HCT116 (cell line): Measurements from ENCODE around the gene MAST4. TPM values are rescaled to one million over a fixed set of nuclear protein-coding genes. Genes with fewer than 3 reads are reported as not detected.

Source experiments
- ATAC-seq: fragments of 200-7000 bp; cut with Tn5 transposase; 2 replicates; pipeline ENCODE4 v1.9.1; 2020; ENCODE audit warnings: mild to moderate bottlenecking, moderate library complexity
- BruUV-seq: library from RNA; stranded (reverse); fragments of 400-500 nt; replicated peaks from 2 replicates; lab custom pipeline; 2021; lab: Mats Ljungman, UMichigan
- CTCF ChIA-PET: fragments of 300-600 bp; sonication (Branson Sonifier 250); formaldehyde crosslinking; loops from one replicate; lab custom pipeline; 2021; ENCODE audit warnings: antibody characterized with exemption; lab: Charles Lee
- POLR2A ChIA-PET: fragments of 300-600, 350-600 bp; sonication (Branson Sonifier 250); formaldehyde crosslinking; loops from one replicate; lab custom pipeline; 2021; ENCODE audit warnings: antibody characterized with exemption; lab: Charles Lee
- RAD21 ChIA-PET, 2 experiments: fragments of 300-600 bp; sonication (Branson Sonifier 250); formaldehyde crosslinking; loops; one replicate each; lab custom pipeline; 2023; ENCODE audit warnings: low total read pairs in 2 of 2; ENCODE audit not compliant: uncharacterized antibody in 2 of 2, unreplicated experiment in 2 of 2, low non-redundant PET in 1 of 2; lab: Charles Lee
- DNase-seq: peaks from one replicate; pipeline ENCODE4 v3.0.0-alpha.2; 2010; ENCODE audit warnings: low read depth, low spot score
- H2AFZ ChIP-seq: fragments of 200-600 bp; shearing (Covaris generic), sonication (generic); 2 replicates; pipeline ENCODE4 v1.6.1; 2017; ENCODE audit warnings: low read depth, mixed run types, mixed read lengths, antibody characterized with exemption, low read length; ENCODE audit not compliant: poor library complexity, severe bottlenecking
- H3K27ac ChIP-seq: 2 replicates; pipeline ENCODE4 v1.5.1; 2012; ENCODE audit warnings: low read depth, low read length
- H3K27me3 ChIP-seq: fragments of 200-600 bp; sonication (generic); 2 replicates; pipeline ENCODE4 v1.6.1; 2016; ENCODE audit warnings: mixed run types, low read length, mixed read lengths; ENCODE audit not compliant: insufficient read depth
- H3K36me3 ChIP-seq, 2 experiments: fragments of 200-500 bp in 1 of 2; fragments of 200-600 bp in 1 of 2; sonication (Bioruptor generic) in 1 of 2; sonication (generic) in 1 of 2; 2 replicates each; pipeline versions ENCODE4 v1.5.1 to v1.6.1; 2014 to 2016; ENCODE audit warnings: low read length in 2 of 2, inconsistent platforms in 1 of 2, mixed read lengths in 1 of 2, mixed run types in 1 of 2; ENCODE audit not compliant: insufficient read depth in 2 of 2, control insufficient read depth in 1 of 2
- H3K4me1 ChIP-seq, 2 experiments: fragments of 200-600 bp in 1 of 2; sonication (generic) in 1 of 2; 2 replicates each; pipeline versions ENCODE4 v1.5.1 to v1.6.1; 2012 to 2017; ENCODE audit warnings: low read length in 2 of 2, inconsistent platforms in 1 of 2, mild to moderate bottlenecking in 1 of 2, mixed read lengths in 1 of 2, mixed run types in 1 of 2, moderate library complexity in 1 of 2; ENCODE audit not compliant: insufficient read depth in 2 of 2, control insufficient read depth in 1 of 2
- H3K4me2 ChIP-seq: fragments of 200-600 bp; sonication (generic); 2 replicates; pipeline ENCODE4 v1.6.1; 2017; ENCODE audit warnings: mixed run types, low read length, mixed read lengths
- H3K4me3 ChIP-seq, 2 experiments: fragments of 200-600 bp in 1 of 2; sonication (generic) in 1 of 2; replicated peaks in 1 of 2; 2 replicates each; pipeline ENCODE4 v1.5.1; 2011 to 2016; ENCODE audit warnings: low read length in 2 of 2, control low read depth in 1 of 2, low read depth in 1 of 2, mild to moderate bottlenecking in 1 of 2, mixed read lengths in 1 of 2, mixed run types in 1 of 2
- H3K79me2 ChIP-seq: fragments of 200-600 bp; sonication (generic); 2 replicates; pipeline ENCODE4 v1.6.1; 2017; ENCODE audit warnings: mild to moderate bottlenecking, mixed run types, low read length, moderate library complexity, mixed read lengths; ENCODE audit not compliant: insufficient read depth
- H3K9ac ChIP-seq: fragments of 200-600 bp; sonication (generic); 2 replicates; pipeline ENCODE4 v1.6.1; 2016; ENCODE audit warnings: low read length, mixed read lengths
- H3K9me2 ChIP-seq: fragments of 200-600 bp; sonication (generic), shearing (Covaris generic); 2 replicates; pipeline ENCODE4 v1.6.1; 2017; ENCODE audit warnings: mixed run types, mild to moderate bottlenecking, moderate library complexity; ENCODE audit not compliant: insufficient read depth
- H3K9me3 ChIP-seq, 2 experiments: fragments of 200-500 bp in 1 of 2; fragments of 200-600 bp in 1 of 2; sonication (Bioruptor generic) in 1 of 2; sonication (generic) in 1 of 2; 2 replicates each; pipeline ENCODE4 v1.6.1; 2014 to 2017; ENCODE audit warnings: low read length in 2 of 2, mixed read lengths in 2 of 2, inconsistent platforms in 1 of 2, low read depth in 1 of 2, mild to moderate bottlenecking in 1 of 2, mixed run types in 1 of 2, moderate library complexity in 1 of 2; ENCODE audit not compliant: control insufficient read depth in 1 of 2, insufficient read depth in 1 of 2
- H4K20me1 ChIP-seq: fragments of 200-600 bp; sonication (generic), shearing (Covaris generic); 2 replicates; pipeline ENCODE4 v1.6.1; 2017; ENCODE audit warnings: mixed run types, mild to moderate bottlenecking, moderate library complexity; ENCODE audit not compliant: insufficient read depth
- ATF3 ChIP-seq: IDR thresholded peaks from 2 replicates; pipeline ENCODE4 v1.6.1; 2012
- ELF1 ChIP-seq: IDR thresholded peaks from 2 replicates; pipeline ENCODE4 v1.6.1; 2012; ENCODE audit warnings: low read depth, borderline replicate concordance
- EZH2phosphoT487 ChIP-seq: fragments of 200-600 bp; IDR thresholded peaks from 2 replicates; pipeline ENCODE4 v1.6.1; 2018; ENCODE audit warnings: antibody characterized with exemption, borderline replicate concordance
- FOSL1 ChIP-seq: IDR thresholded peaks from 2 replicates; pipeline ENCODE4 v1.6.1; 2012; ENCODE audit warnings: low read depth
- POLR2A ChIP-seq: IDR thresholded peaks from 2 replicates; pipeline ENCODE4 v1.7.0; 2011; ENCODE audit warnings: borderline replicate concordance; ENCODE audit not compliant: insufficient read depth, insufficient read length; ENCODE audit errors: extremely low read depth
- POLR2AphosphoS5 ChIP-seq: IDR thresholded peaks from 2 replicates; pipeline ENCODE4 v1.6.1; 2011; ENCODE audit warnings: mild to moderate bottlenecking, low read depth, low read length, moderate library complexity
- RAD21 ChIP-seq: IDR thresholded peaks from 2 replicates; pipeline ENCODE4 v1.6.1; 2012; ENCODE audit warnings: low read depth, mild to moderate bottlenecking
- REST ChIP-seq: IDR thresholded peaks from 2 replicates; pipeline ENCODE4 v1.6.1; 2012; ENCODE audit warnings: low read depth
- SIN3A ChIP-seq: IDR thresholded peaks from 2 replicates; pipeline ENCODE4 v1.6.1; 2012; ENCODE audit warnings: low read depth
- YY1 ChIP-seq: IDR thresholded peaks from 2 replicates; pipeline ENCODE4 v1.6.1; 2011; ENCODE audit warnings: low read length, low read depth, moderate library complexity, mild to moderate bottlenecking; ENCODE audit not compliant: insufficient replicate concordance; ENCODE audit errors: extremely low read depth
- ZNF274 ChIP-seq: fragments of 200-500 bp; sonication (Bioruptor generic); IDR thresholded peaks from 2 replicates; pipeline ENCODE4 v1.6.1; 2014; ENCODE audit warnings: mild to moderate bottlenecking, low read depth, low read length, inconsistent platforms
- intact Hi-C: fragments of 100-400 bp; cut with micrococcal nuclease; formaldehyde crosslinking; loops from 2 replicates; pipeline ENCODE4 v1.10.0; 2022
- total RNA-seq: library from RNA; stranded (reverse); gene quantifications from one replicate; pipeline ENCODE4 v1.2.1, GENCODE V29; 2021; ENCODE audit not compliant: unreplicated experiment

The MAST4 gene
- total RNA-seq, 1 experiment from 2014 or later = 1.1 TPM

GRCh38 chr5:67163863-67164595 lies 567.8 kb downstream of the MAST4 start:
- Histone ChIP-seq H3K4me1 (peaks cover 12 to 25% of the 10 kb centered on the region in 2 experiments), H3K27me3 (no peaks in the 10 kb centered on the region), H3K9me3 (no peaks in the 10 kb centered on the region), H3K4me2 (no peak overlapping the region), H2AFZ (no peak overlapping the region), H3K36me3 (no peaks in the 10 kb centered on the region), H3K79me2 (no peaks in the 10 kb centered on the region), H3K4me3 (no peak overlapping the region), H4K20me1 (no peaks in the 10 kb centered on the region)
- intact Hi-C loops = no loop called here
- POLR2A ChIA-PET = no interaction called here
- BruUV-seq = no TSS peak
- no peak for ATAC-seq
- DNase-seq = no peak
- TF ChIP-seq SIN3A (no peak), YY1 (no peak), POLR2AphosphoS5 (no peak), ELF1 (no peak), EZH2phosphoT487 (no peak), FOSL1 (no peak), ATF3 (no peak), RAD21 (no peak), ZNF274 (no peak), POLR2A (no peak), REST (no peak)
- TF ChIP-seq, all 23 proteins: peak for 0
- H3K9me2 ChIP-seq = no peaks in the 10 kb centered on the region
- no peak overlapping the region for H3K27ac ChIP-seq
- RAD21 ChIA-PET = no interaction called here
- CTCF ChIA-PET = interaction anchor here (1.0 kb wide), 1 partner anchor 43 kb away, joined by 3 read pairs; no protein-coding TSS in a partner anchor
- no peak overlapping the region for H3K9ac ChIP-seq
